ENCODE data around the gene LOXL4. TPM values are rescaled to one million over a fixed set of nuclear protein-coding genes. Genes with fewer than 3 reads are reported as not detected.

LOXL4 gene
- total RNA-seq, 6 experiments from 2014 or later: 24.9 to 57.4 (median 27.6) TPM

DNA sequence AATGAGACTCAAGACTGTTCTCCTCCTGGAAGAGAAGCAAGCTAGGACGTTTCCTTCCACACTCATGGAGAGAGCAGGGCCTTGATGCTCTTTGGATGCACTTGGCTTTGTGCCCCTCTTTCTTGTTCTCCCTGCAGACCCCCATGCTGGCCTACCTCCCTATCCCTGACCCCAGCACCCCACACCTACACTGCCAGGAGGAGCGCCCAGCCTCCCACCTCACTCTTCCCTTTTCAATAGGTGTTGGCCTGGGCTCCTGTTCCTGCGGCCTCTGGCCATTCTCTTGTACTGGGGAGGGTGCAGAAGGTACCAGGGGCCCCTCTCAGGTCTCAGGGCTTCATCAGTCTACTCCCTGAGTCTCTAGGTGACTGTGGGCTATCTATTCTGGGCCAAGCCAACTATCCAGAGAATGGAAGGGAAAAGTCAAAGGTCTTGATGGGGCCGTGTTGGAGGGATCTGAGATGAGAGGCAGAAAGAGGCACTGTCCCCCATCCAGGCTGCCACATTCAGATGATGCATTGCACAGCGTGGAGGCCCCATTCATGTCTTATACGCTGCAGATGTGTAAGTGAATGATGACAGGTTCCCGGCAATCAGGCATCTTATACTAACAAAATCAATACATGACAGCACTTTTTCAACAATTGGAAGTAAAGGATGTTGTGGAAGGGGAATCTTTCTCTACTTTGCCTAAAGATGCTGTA, 32.7 kb upstream of the LOXL4 start:
- Mint-ChIP-seq H3K27me3 (ENCODE audit: insufficient read depth) (peaks cover 22% of the 10 kb centered on the region), H3K27ac (no peak overlapping the region), H3K36me3 (ENCODE audit: low read depth) (no peaks in the 10 kb centered on the region), H3K4me3 (no peak overlapping the region), H3K4me1 (ENCODE audit: low read depth) (peaks cover 13% of the 10 kb centered on the region), H3K9me3 (no peaks in the 10 kb centered on the region)
- TF ChIP-seq, protein P1, sequence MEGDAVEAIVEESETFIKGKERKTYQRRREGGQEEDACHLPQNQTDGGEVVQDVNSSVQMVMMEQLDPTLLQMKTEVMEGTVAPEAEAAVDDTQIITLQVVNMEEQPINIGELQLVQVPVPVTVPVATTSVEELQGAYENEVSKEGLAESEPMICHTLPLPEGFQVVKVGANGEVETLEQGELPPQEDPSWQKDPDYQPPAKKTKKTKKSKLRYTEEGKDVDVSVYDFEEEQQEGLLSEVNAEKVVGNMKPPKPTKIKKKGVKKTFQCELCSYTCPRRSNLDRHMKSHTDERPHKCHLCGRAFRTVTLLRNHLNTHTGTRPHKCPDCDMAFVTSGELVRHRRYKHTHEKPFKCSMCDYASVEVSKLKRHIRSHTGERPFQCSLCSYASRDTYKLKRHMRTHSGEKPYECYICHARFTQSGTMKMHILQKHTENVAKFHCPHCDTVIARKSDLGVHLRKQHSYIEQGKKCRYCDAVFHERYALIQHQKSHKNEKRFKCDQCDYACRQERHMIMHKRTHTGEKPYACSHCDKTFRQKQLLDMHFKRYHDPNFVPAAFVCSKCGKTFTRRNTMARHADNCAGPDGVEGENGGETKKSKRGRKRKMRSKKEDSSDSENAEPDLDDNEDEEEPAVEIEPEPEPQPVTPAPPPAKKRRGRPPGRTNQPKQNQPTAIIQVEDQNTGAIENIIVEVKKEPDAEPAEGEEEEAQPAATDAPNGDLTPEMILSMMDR (IDR thresholded peaks at IDR 0.05): no peak
- no peak for DNase-seq

DNA sequence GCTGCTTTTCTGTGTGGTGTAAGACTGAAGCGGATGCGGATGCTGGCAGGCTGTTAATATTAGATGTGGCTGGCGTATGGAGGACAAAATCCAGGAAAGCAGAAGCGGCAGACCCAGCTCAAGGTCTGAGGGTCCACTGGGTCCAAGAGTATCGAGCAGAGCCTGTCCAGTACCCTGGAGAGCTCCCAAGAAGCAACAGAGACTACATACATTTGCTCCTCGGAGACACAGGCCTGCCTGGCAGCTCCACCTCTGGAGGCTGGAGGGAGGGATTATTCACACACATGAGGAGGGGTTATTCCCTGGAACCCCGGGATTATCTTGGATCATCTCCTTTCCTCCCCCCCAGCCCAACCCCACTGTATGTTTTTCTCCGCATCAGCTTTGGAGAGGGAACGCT, 31.3 kb upstream of the LOXL4 start:
- H3K4me1 Mint-ChIP-seq (ENCODE audit: low read depth): peaks cover 18% of the 10 kb centered on the region
- no peak overlapping the region for H3K27ac Mint-ChIP-seq
- no peak overlapping the region for H3K4me3 Mint-ChIP-seq
- no peaks in the 10 kb centered on the region for H3K36me3 Mint-ChIP-seq (ENCODE audit: low read depth)
- no peak for DNase-seq
- TF ChIP-seq, protein P1 (IDR thresholded peaks at IDR 0.05): no peak
- H3K9me3 Mint-ChIP-seq: no peaks in the 10 kb centered on the region
- H3K27me3 Mint-ChIP-seq (ENCODE audit: insufficient read depth): peaks cover 20% of the 10 kb centered on the region

DNA sequence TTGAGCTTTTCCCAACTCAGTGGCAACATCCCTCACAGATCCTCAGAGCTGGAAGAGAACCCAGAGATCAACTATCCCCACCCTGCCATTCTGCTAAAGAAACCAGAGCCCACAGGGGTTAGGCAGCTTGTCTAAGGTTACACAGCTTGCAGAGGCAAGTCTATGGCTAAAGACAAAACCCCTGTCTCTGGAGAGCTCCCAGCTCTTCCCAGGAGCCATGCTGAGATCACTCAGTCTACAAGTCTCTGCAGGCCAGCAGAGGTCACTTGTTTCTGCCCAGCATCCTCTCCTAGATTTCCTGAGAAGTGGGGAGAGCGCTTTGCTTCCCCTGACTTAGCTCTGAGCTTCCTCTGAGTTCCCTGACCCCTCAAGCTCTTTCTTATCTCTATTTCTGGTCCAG, 28.5 kb upstream of the LOXL4 start:
- TF ChIP-seq, protein P1 (IDR thresholded peaks at IDR 0.05): no peak; the same call in 1 of the 2 replicates
- Mint-ChIP-seq H3K27ac (no peak overlapping the region), H3K4me1 (ENCODE audit: low read depth) (peaks cover 33% of the 10 kb centered on the region), H3K27me3 (ENCODE audit: insufficient read depth) (peaks cover 31% of the 10 kb centered on the region), H3K9me3 (no peaks in the 10 kb centered on the region), H3K36me3 (ENCODE audit: low read depth) (no peaks in the 10 kb centered on the region), H3K4me3 (no peak overlapping the region)
- no peak for DNase-seq

DNA sequence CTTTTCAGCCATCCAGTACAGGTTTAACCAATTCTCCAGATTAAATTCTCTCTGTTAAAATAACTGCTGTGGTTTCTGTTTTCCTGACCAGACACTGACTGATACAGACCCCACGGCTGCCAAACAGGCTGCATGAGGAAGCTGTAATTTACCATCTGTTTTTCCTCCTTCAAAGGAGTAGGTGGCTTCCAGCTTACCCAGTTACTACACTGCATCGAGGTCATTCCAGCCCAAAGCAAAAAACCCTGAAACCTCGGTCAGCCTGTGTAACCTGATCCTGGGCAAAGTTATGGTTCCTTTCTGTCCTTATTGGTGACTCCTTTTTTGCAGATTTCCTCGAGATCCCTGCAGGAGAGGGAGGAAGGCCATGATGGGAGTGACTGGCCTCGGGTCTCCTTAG, 27.9 kb upstream of the LOXL4 start:
- Mint-ChIP-seq H3K27me3 (ENCODE audit: insufficient read depth) (peaks cover 37% of the 10 kb centered on the region), H3K4me1 (ENCODE audit: low read depth) (peaks cover 33% of the 10 kb centered on the region), H3K36me3 (ENCODE audit: low read depth) (no peaks in the 10 kb centered on the region), H3K27ac (no peak overlapping the region), H3K4me3 (no peak overlapping the region; the same call in 1 of the 2 replicates), H3K9me3 (no peaks in the 10 kb centered on the region)
- TF ChIP-seq, protein P1 (IDR thresholded peaks at IDR 0.05): no peak
- peak; percentile 36 for DNase-seq

DNA sequence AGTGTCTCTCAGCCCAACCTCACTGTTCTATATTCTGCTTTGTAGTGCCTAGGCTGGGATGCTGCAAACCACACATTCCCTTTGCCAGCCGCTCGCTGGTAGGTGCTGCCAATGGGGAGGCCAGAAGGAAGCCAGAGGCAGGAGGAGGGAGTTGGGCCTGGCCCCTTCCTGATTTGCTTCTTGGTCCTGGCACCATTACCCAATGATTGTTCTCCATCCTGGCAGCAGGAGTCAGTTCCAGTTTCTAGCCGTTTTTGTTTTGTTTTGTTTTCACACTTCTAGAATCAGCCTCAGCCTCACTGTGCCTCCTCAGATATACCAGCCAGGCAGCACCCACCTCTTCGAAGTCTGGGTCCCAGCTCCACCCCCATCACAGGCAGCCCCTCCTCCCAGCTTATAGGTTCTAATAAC, 27.4 kb upstream of the LOXL4 start:
- H3K9me3 Mint-ChIP-seq: no peaks in the 10 kb centered on the region
- H3K27ac Mint-ChIP-seq: no peak overlapping the region
- no peak overlapping the region for H3K4me3 Mint-ChIP-seq
- TF ChIP-seq, protein P1 (IDR thresholded peaks at IDR 0.05): no peak
- H3K36me3 Mint-ChIP-seq (ENCODE audit: low read depth): no peaks in the 10 kb centered on the region
- peaks cover 33% of the 10 kb centered on the region for H3K4me1 Mint-ChIP-seq (ENCODE audit: low read depth)
- H3K27me3 Mint-ChIP-seq (ENCODE audit: insufficient read depth): peaks cover 40% of the 10 kb centered on the region
- DNase-seq: no peak

Measured in HFFc6 (cell line).